Trophoblast cell (in vitro differentiated cells and primary cell): ENCODE data around the gene PSMA2.

Experiments used
- DNase-seq, 2 donors: peaks; one replicate each; pipeline ENCODE4 v3.0.0-alpha.2; 2016
- H2AFZ ChIP-seq: 2 replicates; pipeline ENCODE4 v1.6.1; 2013; ENCODE audit warnings: low read length, moderate library complexity, mild to moderate bottlenecking; ENCODE audit not compliant: insufficient read depth, poor library complexity
- H2AK5ac ChIP-seq: 2 replicates; pipeline ENCODE4 v1.6.1; 2013; ENCODE audit warnings: mild to moderate bottlenecking, low read length
- H2BK120ac ChIP-seq: 2 replicates; pipeline ENCODE4 v1.6.1; 2013; ENCODE audit warnings: low read length, mild to moderate bottlenecking, moderate library complexity; ENCODE audit not compliant: insufficient read depth, poor library complexity
- H2BK12ac ChIP-seq: 2 replicates; pipeline ENCODE4 v1.6.1; 2013; ENCODE audit warnings: mild to moderate bottlenecking, low read length, moderate library complexity
- H2BK5ac ChIP-seq: 2 replicates; pipeline ENCODE4 v1.6.1; 2013; ENCODE audit warnings: low read length, low read depth, moderate library complexity, mild to moderate bottlenecking; ENCODE audit not compliant: poor library complexity
- H3K14ac ChIP-seq: 2 replicates; pipeline ENCODE4 v1.6.1; 2013; ENCODE audit warnings: mild to moderate bottlenecking, low read length
- H3K18ac ChIP-seq: 2 replicates; pipeline ENCODE4 v1.6.1; 2013; ENCODE audit warnings: mild to moderate bottlenecking, low read length
- H3K23ac ChIP-seq: 2 replicates; pipeline ENCODE4 v1.6.1; 2013; ENCODE audit warnings: low read length
- H3K27ac ChIP-seq: 2 replicates; pipeline ENCODE4 v1.5.1; 2013; ENCODE audit warnings: low read depth, mild to moderate bottlenecking, inconsistent platforms, low read length, moderate library complexity
- H3K27me3 ChIP-seq: 2 replicates; pipeline ENCODE4 v1.6.1; 2013; ENCODE audit warnings: inconsistent platforms, mild to moderate bottlenecking, low read length, moderate library complexity; ENCODE audit not compliant: insufficient read depth
- H3K36me3 ChIP-seq, 2 experiments: 1 replicate in 1 of 2; 2 replicates in 1 of 2; pipeline ENCODE4 v1.6.1; 2013; ENCODE audit warnings: low read length in 2 of 2, mild to moderate bottlenecking in 2 of 2, moderate library complexity in 1 of 2; ENCODE audit not compliant: insufficient read depth in 2 of 2, control insufficient read depth in 1 of 2
- H3K4ac ChIP-seq: 2 replicates; pipeline ENCODE4 v1.6.1; 2013; ENCODE audit warnings: low read depth, mild to moderate bottlenecking, low read length, moderate library complexity
- H3K4me1 ChIP-seq, 2 experiments: 1 replicate in 1 of 2; 2 replicates in 1 of 2; pipeline ENCODE4 v1.6.1; 2013; ENCODE audit warnings: low read length in 2 of 2, mild to moderate bottlenecking in 2 of 2, moderate library complexity in 1 of 2; ENCODE audit not compliant: insufficient read depth in 2 of 2, control insufficient read depth in 1 of 2
- H3K4me2 ChIP-seq: 2 replicates; pipeline ENCODE4 v1.6.1; 2013; ENCODE audit warnings: inconsistent platforms, mild to moderate bottlenecking, low read length, moderate library complexity
- H3K4me3 ChIP-seq: 2 replicates; pipeline ENCODE4 v1.5.1; 2013; ENCODE audit warnings: mild to moderate bottlenecking, low read depth, low read length, inconsistent platforms
- H3K79me1 ChIP-seq: one replicate; pipeline ENCODE4 v1.6.1; 2013; ENCODE audit warnings: low read length
- H3K79me2 ChIP-seq: 2 replicates; pipeline ENCODE4 v1.6.1; 2013; ENCODE audit warnings: low read length, mild to moderate bottlenecking; ENCODE audit not compliant: control insufficient read depth, insufficient read depth, poor library complexity
- H3K9ac ChIP-seq: 2 replicates; pipeline ENCODE4 v1.6.1; 2013; ENCODE audit warnings: mild to moderate bottlenecking, low read length
- H3K9me3 ChIP-seq: 2 replicates; pipeline ENCODE4 v1.6.1; 2013; ENCODE audit warnings: low read depth, mild to moderate bottlenecking, control low read depth, inconsistent platforms, low read length; ENCODE audit not compliant: insufficient read depth
- H4K12ac ChIP-seq: 2 replicates; pipeline ENCODE4 v1.6.1; 2013; ENCODE audit warnings: low read depth, mild to moderate bottlenecking, low read length, moderate library complexity
- H4K8ac ChIP-seq: 2 replicates; pipeline ENCODE4 v1.6.1; 2013; ENCODE audit warnings: low read depth, mild to moderate bottlenecking, low read length, moderate library complexity
- H4K91ac ChIP-seq: one replicate; pipeline ENCODE4 v1.6.1; 2013; ENCODE audit warnings: low read depth, mild to moderate bottlenecking, low read length, moderate library complexity
- whole genome bisulfite sequencing: extraction: QIAGEN DNeasy Blood & Tissue Kit; methylation state at CpG from one replicate; pipeline ENCODE4 v1.1.7; 2013; ENCODE audit warnings: missing lambda C conversion rate; ENCODE audit not compliant: insufficient read length, insufficient coverage; ENCODE audit errors: extremely low coverage; 5-methylcytosine and 5-hydroxymethylcytosine counted together

The PSMA2 gene

DNA sequence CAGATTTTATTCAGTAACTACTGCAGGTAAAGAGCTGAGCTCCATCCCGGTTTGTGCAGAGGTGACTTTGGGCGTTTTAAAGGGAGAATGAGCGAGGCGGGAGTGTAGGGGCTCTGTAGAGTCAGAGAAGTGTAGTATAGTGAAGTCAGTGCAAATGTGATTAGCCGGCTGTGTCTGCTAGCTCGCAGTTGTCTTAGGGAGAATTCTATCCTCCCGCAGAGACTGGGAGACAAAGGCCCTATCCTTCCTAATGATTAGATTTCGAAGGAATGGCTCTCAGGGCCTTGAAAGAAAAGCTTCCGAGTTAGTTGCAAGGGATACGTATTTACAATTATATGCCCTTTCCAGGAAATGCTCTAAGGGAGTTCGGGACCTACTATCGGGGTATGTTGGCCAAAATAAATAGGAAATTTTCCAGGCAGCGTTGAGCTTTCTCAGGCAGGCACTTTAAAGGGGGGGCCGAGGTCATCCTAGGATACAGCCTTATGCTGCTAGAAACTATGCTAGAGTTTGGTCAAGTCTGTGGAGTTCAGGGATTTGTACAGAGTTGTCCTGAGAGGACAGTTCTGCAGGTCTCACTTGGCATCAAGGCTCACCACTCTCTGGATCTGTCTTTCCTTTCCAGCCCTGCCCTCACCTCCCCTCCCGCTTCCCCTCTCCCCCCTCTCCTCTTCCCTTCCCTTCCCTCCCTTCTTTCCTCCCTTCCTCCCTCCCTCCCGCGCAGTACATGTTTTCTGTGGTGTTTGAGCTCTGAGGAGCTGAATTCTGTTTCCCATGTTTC is 1.0 kb upstream of the PSMA2 start:
- Histone ChIP-seq H4K12ac (peak overlapping the region; percentile 16), H3K14ac (no peak overlapping the region), H2BK120ac (no peak overlapping the region), H3K4me1 (no peaks in the 10 kb centered on the region), H3K9ac (peak overlapping the region; percentile 99), H3K18ac (no peak overlapping the region), H4K91ac (no peak overlapping the region), H3K4me2 (peak overlapping the region; percentile 90), H3K27me3 (no peaks in the 10 kb centered on the region), H3K9me3 (no peaks in the 10 kb centered on the region), H2AK5ac (no peak overlapping the region), H3K4me3 (peak overlapping the region; percentile 94), H3K79me1 (peaks cover 5% of the 10 kb centered on the region), H3K79me2 (peaks cover 13% of the 10 kb centered on the region), H2BK5ac (no peak overlapping the region), H3K23ac (no peak overlapping the region), H3K36me3 (peaks cover 0 to 11% of the 10 kb centered on the region in 2 experiments), H2BK12ac (no peak overlapping the region), H2AFZ (peak overlapping the region; percentile 27), H3K27ac (no peak overlapping the region), H4K8ac (peak overlapping the region; percentile 89), H3K4ac (peak overlapping the region; percentile 70)
- DNase-seq, result peak in 1 of 2 donors; percentile 13
- WGBS, result no CpG with 5 or more reads among the region's 17 CpGs

DNA sequence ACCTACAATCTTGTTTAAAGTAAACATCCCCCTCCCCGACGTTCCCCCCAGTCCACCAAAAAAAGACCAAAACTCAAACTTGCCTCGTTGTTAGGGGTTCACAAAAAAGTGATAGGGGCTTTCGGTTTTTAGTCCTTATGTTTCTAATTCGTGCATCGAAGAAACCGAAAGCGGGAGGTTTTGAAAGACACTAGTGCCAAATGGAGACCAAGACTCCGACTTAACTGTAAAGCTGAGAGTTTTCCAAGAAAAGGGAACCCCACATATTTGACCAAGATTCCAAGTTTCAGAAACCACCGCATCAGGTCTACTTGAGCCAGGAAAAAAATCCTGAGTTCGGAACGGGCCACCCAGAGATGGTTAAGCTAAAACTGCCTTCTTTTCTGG is 534 bp downstream of the PSMA2 start:
- WGBS, result no CpG with 5 or more reads among the region's 12 CpGs
- H3K4ac ChIP-seq, result peak overlapping the region; percentile 92

DNA sequence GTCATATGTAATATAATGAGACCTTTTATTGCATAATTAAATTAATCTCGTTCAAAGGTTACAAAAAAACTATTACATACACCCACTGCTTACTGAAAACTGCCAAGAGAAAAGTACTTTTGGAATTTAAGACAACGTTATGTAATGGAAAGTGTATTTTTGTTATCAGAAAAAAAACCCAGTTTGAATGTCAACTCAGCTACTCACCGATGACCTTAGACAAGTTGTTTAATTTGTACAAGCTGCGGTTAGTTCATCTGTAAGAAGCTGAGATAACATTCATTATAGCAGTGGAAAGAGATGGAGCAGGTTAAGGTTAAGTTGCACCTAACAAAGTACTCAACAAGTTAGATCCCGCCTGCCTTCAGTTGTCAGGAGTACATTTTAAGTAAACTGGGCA is 1.1 kb downstream of the PSMA2 start:
- Histone ChIP-seq H3K18ac (no peak overlapping the region), H4K12ac (no peak overlapping the region), H3K4me3 (no peak overlapping the region), H3K14ac (no peak overlapping the region), H3K9me3 (no peaks in the 10 kb centered on the region), H3K79me2 (peaks cover 13% of the 10 kb centered on the region), H3K9ac (no peak overlapping the region), H4K8ac (no peak overlapping the region), H3K79me1 (peaks cover 5% of the 10 kb centered on the region), H2AFZ (no peak overlapping the region), H2BK5ac (no peak overlapping the region), H4K91ac (no peak overlapping the region), H3K23ac (no peak overlapping the region), H3K36me3 (peaks cover 0 to 7% of the 10 kb centered on the region in 2 experiments), H2BK120ac (no peak overlapping the region), H3K4me2 (peak overlapping the region; percentile 91), H2BK12ac (no peak overlapping the region), H3K4ac (peak overlapping the region; percentile 92), H2AK5ac (no peak overlapping the region), H3K4me1 (no peaks in the 10 kb centered on the region), H3K27ac (no peak overlapping the region), H3K27me3 (no peaks in the 10 kb centered on the region)
- DNase-seq, result no peak
- WGBS, result no CpG with 5 or more reads among the region's 5 CpGs

More for the DNA sequence above, 534 bp downstream of the PSMA2 start:
- Histone ChIP-seq H3K18ac (no peak overlapping the region), H2AFZ (peak overlapping the region; percentile 41), H2BK12ac (no peak overlapping the region), H3K36me3 (peaks cover 0 to 7% of the 10 kb centered on the region in 2 experiments), H3K27ac (no peak overlapping the region), H4K12ac (peak overlapping the region; percentile 14), H3K4me2 (peak overlapping the region; percentile 91), H3K14ac (peak overlapping the region; percentile 20), H3K23ac (no peak overlapping the region), H3K4me3 (peak overlapping the region; percentile 80), H4K8ac (peak overlapping the region; percentile 60), H3K79me2 (peaks cover 13% of the 10 kb centered on the region), H3K9me3 (no peaks in the 10 kb centered on the region), H3K27me3 (no peaks in the 10 kb centered on the region), H2BK120ac (no peak overlapping the region), H2BK5ac (peak overlapping the region; percentile 3), H3K79me1 (peaks cover 5% of the 10 kb centered on the region), H4K91ac (peak overlapping the region; percentile 23), H3K4me1 (no peaks in the 10 kb centered on the region), H2AK5ac (no peak overlapping the region), H3K9ac (peak overlapping the region; percentile 86)
- peak in 1 of 2 donors; percentile 22 for DNase-seq

DNA sequence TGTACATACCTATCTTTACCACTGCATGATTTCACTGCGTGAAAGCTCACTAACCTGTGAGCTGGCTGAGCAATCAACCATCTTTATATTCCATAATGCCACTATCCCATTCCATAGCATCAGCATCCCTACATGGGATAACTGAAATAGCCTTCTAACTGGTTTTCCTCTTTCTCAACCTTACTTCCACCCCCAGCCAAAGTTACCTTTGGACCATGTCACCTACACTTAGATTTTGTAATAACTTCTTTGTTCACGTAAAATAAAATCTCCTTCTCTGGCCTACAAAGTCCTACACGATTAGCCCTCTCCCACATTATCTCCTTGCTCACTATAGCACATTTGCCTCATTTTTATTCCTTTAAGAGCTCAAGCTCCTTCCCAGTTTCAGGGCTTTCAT is 2.5 kb downstream of the PSMA2 start:
- H3K79me2 ChIP-seq, result peaks cover 13% of the 10 kb centered on the region
- no peak overlapping the region for H4K12ac ChIP-seq
- H3K4me3 ChIP-seq, result no peak overlapping the region
- no peaks in the 10 kb centered on the region for H3K4me1 ChIP-seq
- H3K9ac ChIP-seq, result no peak overlapping the region
- H2BK5ac ChIP-seq, result no peak overlapping the region
- no peak for DNase-seq
- H4K91ac ChIP-seq, result no peak overlapping the region
- H3K27me3 ChIP-seq, result no peaks in the 10 kb centered on the region
- H3K9me3 ChIP-seq, result no peaks in the 10 kb centered on the region
- no peak overlapping the region for H2AFZ ChIP-seq
- no peak overlapping the region for H3K4me2 ChIP-seq
- no CpG with 5 or more reads among the region's 3 CpGs for WGBS
- H3K79me1 ChIP-seq, result peaks cover 5% of the 10 kb centered on the region
- no peak overlapping the region for H2AK5ac ChIP-seq
- H3K27ac ChIP-seq, result no peak overlapping the region
- H3K4ac ChIP-seq, result peak overlapping the region; percentile 94
- H3K23ac ChIP-seq, result no peak overlapping the region
- no peak overlapping the region for H4K8ac ChIP-seq
- H2BK12ac ChIP-seq, result no peak overlapping the region
- H3K18ac ChIP-seq, result no peak overlapping the region
- H2BK120ac ChIP-seq, result no peak overlapping the region
- H3K14ac ChIP-seq, result no peak overlapping the region
- peaks cover 4 to 9% of the 10 kb centered on the region in 2 experiments for H3K36me3 ChIP-seq
